Osteoblast (primary cell): Measurements from ENCODE around the gene SLC1A7. TPM values are rescaled to one million over a fixed set of nuclear protein-coding genes. Genes with fewer than 3 reads are reported as not detected.

Experiments used
- DNase-seq: peaks from one replicate; pipeline ENCODE4 v3.0.0; 2011; ENCODE audit warnings: low spot score, mixed read lengths; ENCODE audit not compliant: insufficient read length; ENCODE audit errors: missing footprints
- H2AFZ ChIP-seq: 2 replicates; pipeline ENCODE4 v1.6.0; 2011; ENCODE audit warnings: mild to moderate bottlenecking, low read length
- H3K27ac ChIP-seq: 2 replicates; pipeline ENCODE4 v1.5.1; 2011; ENCODE audit warnings: mild to moderate bottlenecking, low read depth, low read length, moderate library complexity
- H3K27me3 ChIP-seq: 2 replicates; pipeline ENCODE4 v1.6.0; 2012; ENCODE audit warnings: mild to moderate bottlenecking, control low read depth, inconsistent platforms, low read length, moderate library complexity; ENCODE audit not compliant: insufficient read depth
- H3K36me3 ChIP-seq: 2 replicates; pipeline ENCODE4 v1.5.1; 2011; ENCODE audit warnings: mild to moderate bottlenecking, low read length, control low read depth, moderate library complexity; ENCODE audit not compliant: insufficient read depth
- H3K4me1 ChIP-seq: 2 replicates; pipeline ENCODE4 v1.5.1; 2011; ENCODE audit warnings: mild to moderate bottlenecking, low read length, control low read depth, moderate library complexity; ENCODE audit not compliant: insufficient read depth
- H3K4me2 ChIP-seq: 2 replicates; pipeline ENCODE4 v1.6.0; 2011; ENCODE audit warnings: mild to moderate bottlenecking, low read length; ENCODE audit not compliant: insufficient read depth
- H3K4me3 ChIP-seq: fragments of 200-600 bp; sonication (generic); 3 replicates; pipeline ENCODE4 v1.5.1; 2012; ENCODE audit warnings: mild to moderate bottlenecking, low read length, inconsistent platforms; ENCODE audit not compliant: insufficient read depth
- H3K79me2 ChIP-seq: 2 replicates; pipeline ENCODE4 v1.6.0; 2012; ENCODE audit warnings: mild to moderate bottlenecking, low read length, control low read depth, inconsistent platforms; ENCODE audit not compliant: insufficient read depth
- H3K9me3 ChIP-seq: 2 replicates; pipeline ENCODE4 v1.5.1; 2011; ENCODE audit warnings: low read depth, low read length, control low read depth
- H4K20me1 ChIP-seq: 2 replicates; pipeline ENCODE4 v1.6.0; 2012; ENCODE audit warnings: mild to moderate bottlenecking, low read length, control low read depth; ENCODE audit not compliant: insufficient read depth
- CTCF ChIP-seq: IDR thresholded peaks from 2 replicates; pipeline ENCODE4 v1.5.1; 2011; ENCODE audit warnings: mild to moderate bottlenecking, low read depth, low read length, moderate library complexity; ENCODE audit errors: extremely low read depth
- total RNA-seq: library from RNA; depleted of rRNA; stranded (reverse); fragments of >200 nt; gene quantifications from 2 replicates; pipeline ENCODE4 v1.2.3, GENCODE V29; 2012

Gene SLC1A7
- total RNA-seq, 1 donor = 0.36 TPM

- no peak for TF ChIP-seq CTCF
- Histone ChIP-seq H3K79me2 (no peaks in the 10 kb centered on the region), H3K27me3 (no peaks in the 10 kb centered on the region), H3K9me3 (no peaks in the 10 kb centered on the region), H3K27ac (peak overlapping the region; percentile 98), H3K4me2 (no peak overlapping the region), H2AFZ (no peak overlapping the region), H3K4me3 (no peak overlapping the region), H3K36me3 (no peaks in the 10 kb centered on the region), H3K4me1 (peaks cover 34% of the 10 kb centered on the region), H4K20me1 (no peaks in the 10 kb centered on the region)
- peak; percentile 19 for DNase-seq
These were observed 2.7 kb upstream of the SLC1A7 start for GRCh38 chr1:53145051-53145600.

GRCh38 chr1:53144201-53144600 lies 1.8 kb upstream of the SLC1A7 start:
- no peaks in the 10 kb centered on the region for H3K27me3 ChIP-seq
- no peak overlapping the region for H3K27ac ChIP-seq
- H3K36me3 ChIP-seq = no peaks in the 10 kb centered on the region
- H2AFZ ChIP-seq = no peak overlapping the region
- TF ChIP-seq CTCF = no peak
- no peaks in the 10 kb centered on the region for H3K79me2 ChIP-seq
- peaks cover 36% of the 10 kb centered on the region for H3K4me1 ChIP-seq
- H3K9me3 ChIP-seq = no peaks in the 10 kb centered on the region
- no peak overlapping the region for H3K4me2 ChIP-seq
- H4K20me1 ChIP-seq = no peaks in the 10 kb centered on the region
- no peak overlapping the region for H3K4me3 ChIP-seq
- DNase-seq = peak; percentile 8

- DNase-seq = no peak
- no peaks in the 10 kb centered on the region for H3K27me3 ChIP-seq
- H3K9me3 ChIP-seq = no peaks in the 10 kb centered on the region
- no peak overlapping the region for H3K27ac ChIP-seq
- no peak overlapping the region for H3K4me3 ChIP-seq
- H3K4me1 ChIP-seq = peaks cover 36% of the 10 kb centered on the region
- H4K20me1 ChIP-seq = no peaks in the 10 kb centered on the region
- H2AFZ ChIP-seq = no peak overlapping the region
- no peak overlapping the region for H3K4me2 ChIP-seq
- no peaks in the 10 kb centered on the region for H3K79me2 ChIP-seq
- H3K36me3 ChIP-seq = no peaks in the 10 kb centered on the region
- TF ChIP-seq CTCF = no peak
These were observed 1.1 kb upstream of the SLC1A7 start for GRCh38 chr1:53143527-53143926.

GRCh38 chr1:53141487-53142055 lies 867 bp downstream of the SLC1A7 start:
- Histone ChIP-seq H2AFZ (no peak overlapping the region), H3K4me1 (peaks cover 18% of the 10 kb centered on the region), H3K4me3 (no peak overlapping the region), H3K27ac (no peak overlapping the region), H3K27me3 (no peaks in the 10 kb centered on the region), H4K20me1 (no peaks in the 10 kb centered on the region), H3K4me2 (no peak overlapping the region), H3K36me3 (no peaks in the 10 kb centered on the region), H3K9me3 (peaks cover 2% of the 10 kb centered on the region), H3K79me2 (no peaks in the 10 kb centered on the region)
- no peak for DNase-seq
- TF ChIP-seq CTCF = no peak
